ENCODE data around the gene CCDC33.

DNA sequence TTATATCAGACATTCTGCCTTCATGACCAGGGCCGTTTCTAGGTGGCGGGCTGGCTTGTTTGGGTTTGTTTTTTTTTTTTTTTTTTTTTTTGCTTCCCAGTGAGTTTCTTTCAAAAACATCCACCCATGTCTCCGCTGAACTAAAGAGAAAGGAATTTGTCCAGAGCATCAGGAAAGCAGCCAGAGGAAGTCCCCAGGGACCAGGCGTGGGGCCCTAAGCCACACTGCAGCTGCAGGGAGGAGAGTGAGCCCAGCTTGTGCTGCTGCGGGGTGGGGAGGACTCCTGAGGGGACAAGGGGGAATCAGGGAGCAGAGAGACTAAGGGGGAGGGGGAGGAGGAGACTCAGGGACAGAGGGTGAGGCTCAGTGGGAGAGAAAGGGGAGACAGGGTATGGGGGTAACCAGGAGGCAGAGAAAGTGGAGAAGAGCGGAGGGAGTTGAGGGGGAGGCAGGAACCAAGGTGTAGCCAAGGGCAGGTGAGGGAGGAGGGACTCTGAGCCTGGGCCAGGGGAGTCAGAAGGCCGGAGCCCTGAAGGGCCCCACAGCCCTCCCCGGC lies 81.8 kb downstream of the CCDC33 start:
- TF ChIP-seq POLR2A (IDR thresholded peaks at IDR 0.05) (no peak), POLR2AphosphoS5 (IDR thresholded peaks at IDR 0.05) (no peak)
- TF ChIP-seq, protein P1, sequence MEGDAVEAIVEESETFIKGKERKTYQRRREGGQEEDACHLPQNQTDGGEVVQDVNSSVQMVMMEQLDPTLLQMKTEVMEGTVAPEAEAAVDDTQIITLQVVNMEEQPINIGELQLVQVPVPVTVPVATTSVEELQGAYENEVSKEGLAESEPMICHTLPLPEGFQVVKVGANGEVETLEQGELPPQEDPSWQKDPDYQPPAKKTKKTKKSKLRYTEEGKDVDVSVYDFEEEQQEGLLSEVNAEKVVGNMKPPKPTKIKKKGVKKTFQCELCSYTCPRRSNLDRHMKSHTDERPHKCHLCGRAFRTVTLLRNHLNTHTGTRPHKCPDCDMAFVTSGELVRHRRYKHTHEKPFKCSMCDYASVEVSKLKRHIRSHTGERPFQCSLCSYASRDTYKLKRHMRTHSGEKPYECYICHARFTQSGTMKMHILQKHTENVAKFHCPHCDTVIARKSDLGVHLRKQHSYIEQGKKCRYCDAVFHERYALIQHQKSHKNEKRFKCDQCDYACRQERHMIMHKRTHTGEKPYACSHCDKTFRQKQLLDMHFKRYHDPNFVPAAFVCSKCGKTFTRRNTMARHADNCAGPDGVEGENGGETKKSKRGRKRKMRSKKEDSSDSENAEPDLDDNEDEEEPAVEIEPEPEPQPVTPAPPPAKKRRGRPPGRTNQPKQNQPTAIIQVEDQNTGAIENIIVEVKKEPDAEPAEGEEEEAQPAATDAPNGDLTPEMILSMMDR (IDR thresholded peaks at IDR 0.05): no peak
